ENCODE data around the gene MAN1A1.
"Not testable (repeated sequence)": the region's sequence is repeated elsewhere in the genome, so short reads cannot be mapped to it uniquely, and the experiment has no call there.

Gene MAN1A1

GRCh38 chr6:119163006-119163405 lies 186.6 kb downstream of the MAN1A1 start:
- no peak for DNase-seq

- DNase-seq = no peak
Observed at GRCh38 chr6:119162134-119162775, 187.3 kb downstream of the MAN1A1 start.

GRCh38 chr6:119161438-119161837 lies 188.1 kb downstream of the MAN1A1 start:
- DNase-seq = no peak

GRCh38 chr6:119160911-119161310 lies 188.7 kb downstream of the MAN1A1 start:
- DNase-seq = no peak

GRCh38 chr6:119158057-119158848 lies 191.3 kb downstream of the MAN1A1 start:
- DNase-seq = no peak

GRCh38 chr6:119157506-119157815 lies 192.1 kb downstream of the MAN1A1 start:
- no peak for DNase-seq

- DNase-seq = no peak
Observed at GRCh38 chr6:119156757-119157505, 192.6 kb downstream of the MAN1A1 start.

- DNase-seq = not testable (repeated sequence)
Observed at GRCh38 chr6:119156082-119156481, 193.5 kb downstream of the MAN1A1 start.

GRCh38 chr6:119152187-119152586 lies 197.4 kb downstream of the MAN1A1 start:
- DNase-seq = no peak

GRCh38 chr6:119148825-119149525 lies 200.6 kb downstream of the MAN1A1 start:
- no peak for DNase-seq

- DNase-seq = peak; percentile 31
Observed at GRCh38 chr6:119148098-119148824, 201.3 kb downstream of the MAN1A1 start.

GRCh38 chr6:119147101-119148053 lies 202.2 kb downstream of the MAN1A1 start:
- DNase-seq = no peak

- DNase-seq = no peak
Observed at GRCh38 chr6:119145111-119145510, 204.4 kb downstream of the MAN1A1 start.

GRCh38 chr6:119142637-119143036 lies 206.9 kb downstream of the MAN1A1 start:
- DNase-seq = no peak

GRCh38 chr6:119142041-119142440 lies 207.5 kb downstream of the MAN1A1 start:
- no peak for DNase-seq

GRCh38 chr6:119140196-119141140 lies 209.1 kb downstream of the MAN1A1 start:
- no peak for DNase-seq

- DNase-seq = no peak
Observed at GRCh38 chr6:119138906-119139541, 210.5 kb downstream of the MAN1A1 start.

- no peak for DNase-seq
Observed at GRCh38 chr6:119137194-119138072, 212.1 kb downstream of the MAN1A1 start.

- DNase-seq = no peak
Observed at GRCh38 chr6:119134752-119135151, 214.8 kb downstream of the MAN1A1 start.

Measured in COR-L47 (cell line).